ENCODE measurements around the gene TCP10L.

- no peak for TF ChIP-seq SUZ12 (IDR thresholded peaks at IDR 0.05; ENCODE audit: extremely low read depth, insufficient read depth, insufficient read length)
- no peak for TF ChIP-seq ZNF274 (IDR thresholded peaks at IDR 0.05; ENCODE audit: low read depth, low read length)
- TF ChIP-seq YY1 (IDR thresholded peaks at IDR 0.05; ENCODE audit: insufficient read depth, insufficient read length): no peak
Observed at GRCh38 chr21:32544697-32545096, 40.6 kb downstream of the TCP10L start.

Measured in NT2/D1 (cell line).